Measurements from ENCODE around the gene NPAS2.

NPAS2 gene

DNA sequence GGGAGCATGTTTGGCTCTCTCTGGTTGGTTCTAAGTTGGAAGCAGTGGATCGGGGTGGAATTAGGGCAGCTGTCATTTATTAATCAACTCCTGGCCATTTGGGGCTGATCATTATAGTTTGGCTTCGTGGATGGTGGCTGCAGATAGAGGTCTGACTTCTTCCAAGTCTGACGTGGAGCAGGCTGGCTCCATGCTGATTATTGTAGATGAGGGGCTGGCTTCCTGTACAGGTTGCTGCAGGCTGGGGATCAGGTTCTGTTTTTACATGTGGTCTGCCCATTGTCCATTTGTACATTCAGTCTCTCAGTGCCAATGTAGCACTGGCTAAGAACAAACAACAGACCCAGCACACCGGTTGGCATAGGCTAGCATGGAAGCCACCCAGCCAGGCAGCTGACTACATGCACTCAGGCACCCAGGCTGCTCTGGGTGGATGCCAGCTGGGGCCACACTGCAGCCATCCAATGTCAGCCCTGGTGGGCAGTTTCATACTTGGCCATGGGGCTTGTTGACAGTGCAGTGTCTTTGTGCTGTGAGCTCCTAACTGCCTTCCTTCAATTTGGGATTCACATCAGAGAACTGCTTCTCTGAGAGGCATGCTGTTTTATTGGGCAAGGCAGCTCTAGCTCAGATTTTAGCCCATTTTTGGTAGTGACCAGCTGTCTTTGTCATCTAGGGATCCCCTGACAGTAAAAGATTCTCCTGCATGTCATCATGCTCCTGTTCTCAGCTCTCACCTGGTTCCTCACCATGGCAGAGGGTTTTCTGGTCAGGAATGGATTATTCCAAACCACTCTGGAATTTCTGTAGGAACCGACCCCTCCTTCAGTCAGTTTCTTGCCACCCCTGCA is 25.4 kb downstream of the NPAS2 start:
- no peak for DNase-seq
- in situ Hi-C loops (cut with MboI; ENCODE audit: low pct_unique_long_range_greater_than_20kb, low sequenced_read_pairs) = no loop called here

DNA sequence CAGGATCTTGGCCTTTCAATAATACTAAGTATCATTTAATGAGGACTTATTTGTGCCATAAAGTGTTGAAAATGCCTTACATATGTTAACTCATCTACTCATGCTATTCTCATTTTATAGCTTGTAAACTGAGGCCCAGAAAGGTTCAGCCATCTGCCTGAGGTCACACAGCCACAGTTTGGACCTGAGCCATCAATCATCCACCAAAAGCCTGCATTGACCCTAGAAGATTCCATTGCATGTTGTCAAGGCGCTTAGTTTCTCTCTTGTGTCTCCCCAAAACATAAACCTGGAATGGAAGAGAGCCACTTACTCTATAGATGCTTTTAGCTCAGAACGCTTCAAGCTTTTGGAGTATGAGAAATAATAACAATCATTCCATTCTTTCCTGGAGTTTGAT is 26.8 kb downstream of the NPAS2 start:
- in situ Hi-C loops (cut with MboI; ENCODE audit: low pct_unique_long_range_greater_than_20kb, low sequenced_read_pairs) = no loop called here
- DNase-seq = no peak

- DNase-seq = no peak
- in situ Hi-C loops (cut with MboI; ENCODE audit: low pct_unique_long_range_greater_than_20kb, low sequenced_read_pairs) = no loop called here
Measured at GRCh38 chr2:100852447-100852846, 32.5 kb downstream of the NPAS2 start.

DNA sequence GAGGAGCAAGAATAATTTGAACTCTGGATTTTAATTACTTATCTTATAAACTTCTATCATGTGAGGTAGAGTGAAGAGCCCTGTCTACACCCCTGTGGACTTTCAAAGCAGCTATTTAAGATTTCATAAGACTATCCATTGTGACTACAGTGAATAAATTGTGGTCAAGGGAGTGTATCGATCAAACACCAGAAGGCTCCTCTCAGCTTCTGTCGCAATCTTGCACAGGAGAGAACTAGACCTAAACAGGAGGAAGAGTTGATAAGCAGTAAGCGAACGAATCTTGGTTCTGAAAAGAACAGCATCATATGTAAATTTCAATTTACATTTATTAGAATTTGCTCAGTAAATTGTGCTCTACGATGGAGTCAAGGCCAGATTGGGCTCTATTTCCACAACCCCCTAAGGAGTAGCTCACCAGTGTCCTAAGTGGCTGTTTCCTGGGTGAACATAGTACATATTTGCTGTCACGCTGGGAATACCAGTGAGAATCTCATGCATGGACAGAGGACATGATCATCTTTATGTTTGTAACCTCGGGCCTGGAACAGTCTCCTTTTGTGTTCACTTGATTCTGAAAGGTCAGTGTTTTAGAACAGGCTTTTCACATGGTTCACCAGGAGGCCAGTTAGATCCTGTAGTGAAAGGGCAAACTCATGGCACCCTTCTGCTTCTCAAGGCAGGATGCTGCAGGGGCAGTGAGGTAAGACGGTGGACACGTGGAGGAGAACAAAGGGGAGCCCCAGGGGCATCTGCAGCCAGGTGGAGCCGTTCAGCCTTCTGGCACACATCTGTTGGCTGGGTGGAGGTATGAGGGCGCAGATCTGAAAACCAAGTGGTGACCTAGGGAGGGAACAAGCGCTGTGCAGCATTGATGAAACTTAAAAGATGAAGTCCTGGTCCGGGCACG is 33.3 kb downstream of the NPAS2 start:
- in situ Hi-C loops (cut with MboI; ENCODE audit: low pct_unique_long_range_greater_than_20kb, low sequenced_read_pairs) = no loop called here
- no peak for DNase-seq

GRCh38 chr2:100853909-100854810 is 34.2 kb downstream of the NPAS2 start:
- no peak for DNase-seq
- in situ Hi-C loops (cut with MboI; ENCODE audit: low pct_unique_long_range_greater_than_20kb, low sequenced_read_pairs) = no loop called here

DNA sequence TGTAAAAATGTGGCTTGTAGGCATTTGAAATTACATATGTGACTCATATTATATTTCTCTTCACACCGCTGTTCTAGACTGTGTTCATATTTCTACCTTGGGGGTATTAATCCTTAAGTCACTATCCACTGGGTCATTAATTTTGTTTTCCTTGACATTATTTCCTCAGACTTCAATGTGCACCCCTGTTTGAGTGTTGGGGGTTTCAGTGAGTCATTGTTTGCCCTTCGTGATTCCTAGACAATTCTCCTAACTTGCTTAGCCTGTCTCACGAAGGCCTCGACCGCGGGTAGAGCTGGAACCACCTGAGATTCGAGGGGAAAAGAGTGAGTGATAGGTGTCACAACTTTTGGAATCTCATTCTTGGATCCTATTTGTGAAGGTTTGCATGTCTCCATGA is 35.1 kb downstream of the NPAS2 start:
- in situ Hi-C loops (cut with MboI; ENCODE audit: low pct_unique_long_range_greater_than_20kb, low sequenced_read_pairs) = no loop called here
- DNase-seq = no peak

DNA sequence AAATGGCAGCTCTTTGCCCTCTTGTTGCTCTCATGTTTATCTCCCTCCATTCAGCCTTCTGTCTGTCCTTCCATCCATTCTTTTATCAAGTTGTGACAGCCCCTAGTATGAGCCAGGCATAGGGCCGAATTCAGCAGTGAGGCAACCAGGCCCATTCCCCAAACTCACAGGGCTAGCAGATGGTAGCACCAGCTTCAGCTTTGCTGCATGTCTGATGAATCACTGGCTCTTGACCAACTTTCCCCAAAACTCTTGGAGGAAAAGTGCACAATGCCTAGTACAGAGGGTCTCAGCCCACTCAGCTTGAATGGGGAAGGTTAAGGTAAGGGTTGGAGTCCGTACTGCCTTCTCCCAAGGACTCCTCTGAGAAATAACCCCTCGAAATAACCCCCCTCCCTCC is 35.7 kb downstream of the NPAS2 start:
- DNase-seq = no peak
- in situ Hi-C loops (cut with MboI; ENCODE audit: low pct_unique_long_range_greater_than_20kb, low sequenced_read_pairs) = no loop called here

DNA sequence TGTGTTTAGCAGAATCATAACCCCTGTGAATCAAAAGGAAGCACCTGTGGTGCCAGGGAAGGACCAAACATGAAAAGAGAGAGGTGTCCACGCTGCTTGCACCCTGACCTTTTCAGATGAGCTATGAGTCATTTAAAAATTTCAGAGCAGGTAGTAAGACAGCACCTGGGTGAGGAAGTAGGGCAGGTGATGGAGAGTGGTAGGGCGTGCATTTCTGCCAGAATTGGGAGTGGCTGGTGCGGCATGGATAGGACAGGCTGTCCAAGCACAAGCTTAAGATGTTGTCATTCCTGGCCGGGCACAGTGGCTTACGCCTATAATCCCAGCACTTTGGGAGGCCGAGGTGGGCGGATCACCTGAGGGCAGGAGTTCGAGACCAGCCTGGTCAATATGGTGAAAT is 36.8 kb downstream of the NPAS2 start:
- no peak for DNase-seq
- in situ Hi-C loops (cut with MboI; ENCODE audit: low pct_unique_long_range_greater_than_20kb, low sequenced_read_pairs) = no loop called here

- in situ Hi-C loops (cut with MboI; ENCODE audit: low pct_unique_long_range_greater_than_20kb, low sequenced_read_pairs) = no loop called here
- no peak for DNase-seq
Measured at GRCh38 chr2:100857341-100857740, 37.4 kb downstream of the NPAS2 start.

- in situ Hi-C loops (cut with MboI; ENCODE audit: low pct_unique_long_range_greater_than_20kb, low sequenced_read_pairs) = no loop called here
Measured at GRCh38 chr2:100857915-100858314, 38.0 kb downstream of the NPAS2 start.

GRCh38 chr2:100859902-100860301 is 40.0 kb downstream of the NPAS2 start:
- in situ Hi-C loops (cut with MboI; ENCODE audit: low pct_unique_long_range_greater_than_20kb, low sequenced_read_pairs) = no loop called here
- DNase-seq = no peak

More at GRCh38 chr2:100857915-100858314, 38.0 kb downstream of the NPAS2 start:
- DNase-seq = no peak

- no peak for DNase-seq
- in situ Hi-C loops (cut with MboI; ENCODE audit: low pct_unique_long_range_greater_than_20kb, low sequenced_read_pairs) = no loop called here
Measured at GRCh38 chr2:100861340-100861739, 41.4 kb downstream of the NPAS2 start.

GRCh38 chr2:100862081-100862480 is 42.1 kb downstream of the NPAS2 start:
- DNase-seq = no peak
- in situ Hi-C loops (cut with MboI; ENCODE audit: low pct_unique_long_range_greater_than_20kb, low sequenced_read_pairs) = no loop called here

DNA sequence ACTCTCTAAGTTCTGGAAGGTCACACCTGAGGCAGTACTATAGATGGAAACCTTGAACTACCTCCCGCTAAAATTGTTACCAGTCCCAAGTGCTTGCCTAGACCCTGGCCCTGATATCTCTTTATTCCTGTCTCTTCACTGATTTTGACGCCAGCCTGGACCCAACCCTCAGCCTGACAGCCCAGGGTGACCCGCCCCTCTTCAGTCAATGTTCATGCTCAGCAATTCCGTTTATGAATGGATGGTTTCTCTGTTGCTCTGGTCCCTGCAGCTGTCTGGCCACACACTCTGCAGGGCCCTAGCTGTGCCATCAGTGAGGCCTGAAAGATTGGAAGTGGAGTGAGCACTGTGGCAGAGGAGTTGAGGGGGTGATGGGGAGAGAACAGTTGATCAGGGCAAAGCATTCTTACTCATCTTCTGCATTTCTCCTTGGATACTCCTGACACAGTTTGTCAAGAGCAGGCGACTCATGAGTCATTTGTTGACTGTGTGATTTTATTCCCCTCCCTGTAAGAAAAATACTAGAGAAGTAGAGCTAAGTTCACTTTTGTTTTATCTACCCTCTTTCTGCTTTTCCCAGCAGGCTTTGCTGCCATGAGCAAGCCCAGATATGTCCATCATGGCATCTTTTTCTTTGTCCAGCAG is 46.0 kb downstream of the NPAS2 start:
- in situ Hi-C loops (cut with MboI; ENCODE audit: low pct_unique_long_range_greater_than_20kb, low sequenced_read_pairs) = no loop called here
- no peak for DNase-seq

GRCh38 chr2:100868083-100868482 is 48.1 kb downstream of the NPAS2 start:
- in situ Hi-C loops (cut with MboI; ENCODE audit: low pct_unique_long_range_greater_than_20kb, low sequenced_read_pairs) = no loop called here
- DNase-seq = no peak

DNA sequence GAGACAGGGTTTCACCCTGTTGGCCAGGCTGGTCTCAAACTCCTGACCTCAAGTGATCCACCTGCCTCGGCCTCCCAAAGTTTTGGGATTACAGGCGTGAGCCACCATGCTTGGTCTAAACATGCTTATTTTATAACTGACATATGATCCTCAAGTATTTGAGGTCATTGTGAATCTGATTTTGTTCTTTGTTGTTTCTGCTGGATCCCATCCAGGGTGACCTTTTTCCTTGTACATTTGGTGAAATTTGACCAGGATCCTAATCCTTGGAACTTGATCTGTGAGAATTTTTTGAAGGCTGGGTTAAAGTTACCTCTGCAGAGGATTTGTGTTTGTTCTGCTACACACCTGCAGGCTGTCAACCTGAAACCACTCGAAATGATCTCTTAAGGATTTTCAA is 49.2 kb downstream of the NPAS2 start:
- no peak for DNase-seq
- in situ Hi-C loops (cut with MboI; ENCODE audit: low pct_unique_long_range_greater_than_20kb, low sequenced_read_pairs) = no loop called here

GRCh38 chr2:100870652-100871531 is 51.0 kb downstream of the NPAS2 start:
- DNase-seq = no peak
- in situ Hi-C loops (cut with MboI; ENCODE audit: low pct_unique_long_range_greater_than_20kb, low sequenced_read_pairs) = no loop called here

Data from KBM-7 (cell line).